ENCODE data around the gene YARS1. TPM values are rescaled to one million over a fixed set of nuclear protein-coding genes. Genes with fewer than 3 reads are reported as not detected.

The YARS1 gene
- total RNA-seq, 1 donor from 2014 or later, result 160 TPM

- TF ChIP-seq CTCF (IDR thresholded peaks at IDR 0.05), result no peak
- H3K27me3 Mint-ChIP-seq (ENCODE audit: low read depth), result no peaks in the 10 kb centered on the region
- no peaks in the 10 kb centered on the region for H3K4me1 Mint-ChIP-seq (ENCODE audit: low read depth)
- no peaks in the 10 kb centered on the region for H3K9me3 Mint-ChIP-seq (ENCODE audit: low read depth)
- H3K4me3 Mint-ChIP-seq (ENCODE audit: unreplicated experiment), result no peak overlapping the region
- peaks cover 33% of the 10 kb centered on the region for H3K36me3 Mint-ChIP-seq (ENCODE audit: low read depth)
- DNase-seq (ENCODE audit: low spot score), result no peak
- no peak overlapping the region for H3K27ac Mint-ChIP-seq (ENCODE audit: unreplicated experiment)
Measured at GRCh38 chr1:32858136-32858535, 41.0 kb upstream of the YARS1 start.

GRCh38 chr1:32855861-32856617 is 38.9 kb upstream of the YARS1 start:
- Mint-ChIP-seq H3K9me3 (ENCODE audit: low read depth) (no peaks in the 10 kb centered on the region), H3K27ac (ENCODE audit: unreplicated experiment) (no peak overlapping the region)
- no peak for DNase-seq (ENCODE audit: low spot score)

GRCh38 chr1:32848354-32849063 is 31.4 kb upstream of the YARS1 start:
- Mint-ChIP-seq H3K27ac (ENCODE audit: unreplicated experiment) (no peak overlapping the region), H3K4me3 (ENCODE audit: unreplicated experiment) (no peak overlapping the region), H3K36me3 (ENCODE audit: low read depth) (peaks cover 16% of the 10 kb centered on the region), H3K4me1 (ENCODE audit: low read depth) (no peaks in the 10 kb centered on the region), H3K27me3 (ENCODE audit: low read depth) (no peaks in the 10 kb centered on the region), H3K9me3 (ENCODE audit: low read depth) (peaks cover 2% of the 10 kb centered on the region)
- no peak for DNase-seq (ENCODE audit: low spot score)
- TF ChIP-seq CTCF (IDR thresholded peaks at IDR 0.05), result no peak

More at GRCh38 chr1:32855861-32856617, 38.9 kb upstream of the YARS1 start:
- Mint-ChIP-seq H3K4me3 (ENCODE audit: unreplicated experiment) (no peak overlapping the region), H3K4me1 (ENCODE audit: low read depth) (no peaks in the 10 kb centered on the region), H3K27me3 (ENCODE audit: low read depth) (no peaks in the 10 kb centered on the region), H3K36me3 (ENCODE audit: low read depth) (peaks cover 28% of the 10 kb centered on the region)
- no peak for TF ChIP-seq CTCF (IDR thresholded peaks at IDR 0.05)

GRCh38 chr1:32831878-32832277 is 14.7 kb upstream of the YARS1 start:
- no peak overlapping the region for H3K27ac Mint-ChIP-seq (ENCODE audit: unreplicated experiment)
- no peak for TF ChIP-seq CTCF (IDR thresholded peaks at IDR 0.05)

GRCh38 chr1:32830092-32830852 is 13.1 kb upstream of the YARS1 start:
- peaks cover 34% of the 10 kb centered on the region for H3K36me3 Mint-ChIP-seq (ENCODE audit: low read depth)
- no peak overlapping the region for H3K27ac Mint-ChIP-seq (ENCODE audit: unreplicated experiment)
- no peak for TF ChIP-seq CTCF (IDR thresholded peaks at IDR 0.05)

More at GRCh38 chr1:32831878-32832277, 14.7 kb upstream of the YARS1 start:
- Mint-ChIP-seq H3K27me3 (ENCODE audit: low read depth) (no peaks in the 10 kb centered on the region), H3K4me1 (ENCODE audit: low read depth) (no peaks in the 10 kb centered on the region), H3K36me3 (ENCODE audit: low read depth) (peaks cover 31% of the 10 kb centered on the region), H3K4me3 (ENCODE audit: unreplicated experiment) (no peak overlapping the region), H3K9me3 (ENCODE audit: low read depth) (no peaks in the 10 kb centered on the region)
- DNase-seq (ENCODE audit: low spot score), result no peak

More at GRCh38 chr1:32830092-32830852, 13.1 kb upstream of the YARS1 start:
- no peak for DNase-seq (ENCODE audit: low spot score)
- Mint-ChIP-seq H3K27me3 (ENCODE audit: low read depth) (no peaks in the 10 kb centered on the region), H3K9me3 (ENCODE audit: low read depth) (no peaks in the 10 kb centered on the region), H3K4me3 (ENCODE audit: unreplicated experiment) (no peak overlapping the region), H3K4me1 (ENCODE audit: low read depth) (no peaks in the 10 kb centered on the region)

Measured in chondrocyte (in vitro differentiated cells).